GM04504 (cell line): Measurements from ENCODE around the gene RPS27.

Source experiments
- DNase-seq: peaks from one replicate; pipeline ENCODE4 v3.0.0-alpha.2; 2012; ENCODE audit warnings: low read depth

RPS27 gene

GRCh38 chr1:153990468-153991150 is at the start of gene RPS27:
TSS of gene RPS27 (plus strand) at chr1:153990762. CDS start at chr1:153990797, 35 bp downstream.
- peak; percentile 96 for DNase-seq

- no peak for DNase-seq
Measured at GRCh38 chr1:153941826-153942725, 48.5 kb upstream of the RPS27 start.

GRCh38 chr1:153942766-153943549 is 47.6 kb upstream of the RPS27 start:
- DNase-seq = no peak

GRCh38 chr1:153944005-153944826 is 46.3 kb upstream of the RPS27 start:
- no peak for DNase-seq

- no peak for DNase-seq
Measured at GRCh38 chr1:153944827-153945117, 45.8 kb upstream of the RPS27 start.

GRCh38 chr1:153945131-153945794 is 45.3 kb upstream of the RPS27 start:
- DNase-seq = no peak

GRCh38 chr1:153945795-153946621 is 44.6 kb upstream of the RPS27 start:
- DNase-seq = no peak

GRCh38 chr1:153946622-153947241 is 43.8 kb upstream of the RPS27 start, which contains the start of gene DENND4B:
TSS of gene DENND4B (minus strand) at chr1:153946718. CDS start at chr1:153944374, 2,344 bp downstream.
- DNase-seq = no peak

GRCh38 chr1:153951183-153951582 is 39.4 kb upstream of the RPS27 start:
- no peak for DNase-seq

- DNase-seq = no peak
Measured at GRCh38 chr1:153951801-153952200, 38.8 kb upstream of the RPS27 start.

- no peak for DNase-seq
Measured at GRCh38 chr1:153953859-153954365, 36.6 kb upstream of the RPS27 start.

GRCh38 chr1:153954826-153955225 is 35.7 kb upstream of the RPS27 start:
- DNase-seq = no peak

GRCh38 chr1:153956997-153957715 is 33.4 kb upstream of the RPS27 start:
- DNase-seq = no peak

GRCh38 chr1:153957744-153958110 is 32.8 kb upstream of the RPS27 start:
- DNase-seq = no peak

- peak; percentile 96 for DNase-seq
Measured at GRCh38 chr1:153958111-153958960, 32.2 kb upstream of the RPS27 start, which contains the start of gene CRTC2. TSS of gene CRTC2 (minus strand) at chr1:153958612. CDS start at chr1:153958497, 115 bp downstream.

GRCh38 chr1:153958961-153959260 is 31.7 kb upstream of the RPS27 start:
- DNase-seq = no peak

- DNase-seq = no peak
Measured at GRCh38 chr1:153959454-153959853, 31.1 kb upstream of the RPS27 start.

- DNase-seq = no peak
Measured at GRCh38 chr1:153960206-153960605, 30.4 kb upstream of the RPS27 start.
